Central memory CD8-positive, alpha-beta T cell (primary cell): Measurements from ENCODE around the gene NEIL1.
A peak's percentile ranks its signal among the peaks of the same experiment; 100 is the strongest.
"Not testable (repeated sequence)": the region's sequence is repeated elsewhere in the genome, so short reads cannot be mapped to it uniquely, and the experiment has no call there.

Experiments used
- ATAC-seq: fragments of 150-1000 bp; cut with Tn5 transposase; replicated peaks from 2 replicates; pipeline ENCODE4 v1.10.0; 2022; ENCODE audit warnings: mild to moderate bottlenecking, moderate FRiP score, moderate number of reproducible peaks; ENCODE audit not compliant: poor library complexity, severe bottlenecking; ENCODE audit errors: extremely low read depth
- DNase-seq, 2 donors: peaks; one replicate each; pipeline ENCODE4 v3.0.0; 2021; ENCODE audit warnings: low spot score in 2 of 2
- H3K27ac Mint-ChIP-seq: one replicate; pipeline ENCODE4 v1.8.0; 2022; ENCODE audit warnings: low read depth, mild to moderate bottlenecking, moderate library complexity, mixed read lengths
- H3K27me3 Mint-ChIP-seq: one replicate; pipeline ENCODE4 v1.8.0; 2022; ENCODE audit warnings: mixed read lengths
- H3K36me3 Mint-ChIP-seq: one replicate; pipeline ENCODE4 v1.8.0; 2022; ENCODE audit warnings: mild to moderate bottlenecking, moderate library complexity, mixed read lengths; ENCODE audit not compliant: insufficient read depth
- H3K4me1 Mint-ChIP-seq: one replicate; pipeline ENCODE4 v1.8.0; 2022; ENCODE audit warnings: mixed read lengths
- H3K4me3 Mint-ChIP-seq: one replicate; pipeline ENCODE4 v1.8.0; 2022; ENCODE audit warnings: mild to moderate bottlenecking, moderate library complexity, mixed read lengths
- H3K9me3 Mint-ChIP-seq: one replicate; pipeline ENCODE4 v1.8.0; 2022; ENCODE audit warnings: mixed read lengths

NEIL1 gene

DNA sequence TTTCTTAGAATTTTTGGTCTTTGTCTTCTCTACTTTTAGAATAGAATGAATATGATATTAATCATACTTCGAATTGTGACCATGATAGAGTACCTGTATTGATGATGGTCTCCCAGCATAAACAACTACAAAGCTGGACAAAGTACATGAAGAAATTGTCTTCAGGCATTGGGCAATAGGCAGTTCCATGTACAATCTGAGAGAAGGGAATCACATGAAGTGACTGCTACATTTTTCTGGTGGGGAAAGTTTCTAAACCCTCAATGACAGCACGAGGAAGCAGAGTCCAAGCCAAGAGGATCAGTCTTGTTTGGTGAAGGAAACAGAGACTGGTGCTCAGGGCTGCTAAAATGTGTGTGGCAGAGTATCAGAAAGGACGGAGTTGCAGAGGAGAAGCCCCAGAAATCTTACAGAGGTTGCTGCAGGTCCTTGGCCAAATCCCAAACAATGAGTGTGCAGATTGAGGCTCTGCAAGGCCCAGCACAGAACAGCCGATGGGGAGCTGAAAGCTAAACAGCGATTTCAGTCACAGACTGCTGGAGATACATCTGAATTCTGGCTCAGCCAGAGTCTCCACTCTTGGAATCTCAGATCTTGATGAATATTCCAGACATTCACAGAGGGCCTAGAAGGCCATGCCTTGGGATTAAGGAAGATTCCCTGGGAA is 27.5 kb upstream of the NEIL1 start:
- H3K4me3 Mint-ChIP-seq, H3K27ac Mint-ChIP-seq, H3K4me1 Mint-ChIP-seq, DNase-seq, H3K36me3 Mint-ChIP-seq, H3K9me3 Mint-ChIP-seq, ATAC-seq, H3K27me3 Mint-ChIP-seq: not testable (repeated sequence)

DNA sequence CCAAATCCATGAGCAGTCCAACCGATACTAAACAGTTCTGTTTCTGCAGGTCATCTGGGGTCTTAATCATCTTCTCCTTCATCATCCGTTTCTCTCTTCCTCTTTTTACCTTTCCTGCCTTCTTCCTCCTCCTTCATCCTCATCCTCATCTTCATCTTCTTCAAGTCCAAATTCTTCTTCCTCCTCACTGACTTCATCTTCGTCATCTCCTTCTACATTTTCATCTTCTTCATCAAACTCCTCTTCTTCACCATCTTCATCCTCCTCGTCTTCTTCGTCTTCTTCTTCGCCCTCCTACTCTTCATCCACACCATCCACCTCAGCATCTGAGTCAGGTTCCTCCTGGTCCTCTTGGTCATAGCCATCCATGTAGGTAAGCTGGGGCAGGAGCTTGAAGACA is 25.1 kb upstream of the NEIL1 start:
- no peaks in the 10 kb centered on the region for H3K27me3 Mint-ChIP-seq
- ATAC-seq (no peak), DNase-seq (no peak)
- H3K27ac Mint-ChIP-seq: no peak overlapping the region
- H3K36me3 Mint-ChIP-seq: peaks cover 2% of the 10 kb centered on the region
- H3K4me1 Mint-ChIP-seq: no peaks in the 10 kb centered on the region
- H3K9me3 Mint-ChIP-seq: no peaks in the 10 kb centered on the region
- no peak overlapping the region for H3K4me3 Mint-ChIP-seq

DNA sequence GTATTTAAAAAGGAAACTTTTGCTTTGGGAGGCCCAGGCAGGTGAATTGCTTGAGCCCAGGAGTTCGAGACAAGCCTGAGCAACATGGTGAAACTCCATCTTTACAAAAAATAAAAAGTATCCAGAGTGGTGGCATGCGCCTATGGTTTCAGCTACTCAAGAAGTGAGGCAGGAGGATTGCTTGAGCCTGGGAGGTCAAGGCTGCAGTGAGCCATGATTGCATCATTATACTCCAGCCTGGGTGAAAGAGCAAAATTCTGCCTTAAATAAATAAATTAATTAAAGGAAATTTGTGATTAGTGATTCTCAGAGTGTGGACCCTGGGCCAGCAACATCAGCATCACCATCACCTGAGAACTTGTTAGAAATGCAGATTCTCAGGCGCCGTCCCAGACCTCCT is 20.9 kb upstream of the NEIL1 start:
- ATAC-seq: no peak
- DNase-seq: no peak
- Mint-ChIP-seq H3K27me3 (no peaks in the 10 kb centered on the region), H3K27ac (no peak overlapping the region), H3K4me1 (peaks cover 5% of the 10 kb centered on the region), H3K9me3 (no peaks in the 10 kb centered on the region), H3K4me3 (no peak overlapping the region), H3K36me3 (peaks cover 2% of the 10 kb centered on the region)

DNA sequence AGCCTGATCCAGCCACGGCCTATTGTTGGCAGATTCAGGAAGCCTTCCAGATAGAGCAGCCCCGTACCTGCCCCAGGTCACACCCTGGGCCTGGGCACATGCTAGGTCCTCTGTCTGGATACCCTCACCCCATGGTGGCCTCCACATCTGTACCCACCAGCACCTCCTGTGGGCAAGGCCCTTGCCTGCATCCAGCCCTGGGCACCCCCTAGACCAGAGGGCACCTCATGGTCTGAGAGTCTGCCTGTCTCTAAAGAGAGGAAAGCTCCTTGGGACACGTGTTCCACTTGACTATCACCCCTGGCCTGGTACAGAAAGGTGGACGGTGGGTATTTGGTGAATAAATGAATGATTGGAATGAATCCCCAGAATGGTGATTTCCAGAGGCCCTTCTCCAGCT is 19.8 kb upstream of the NEIL1 start:
- H3K36me3 Mint-ChIP-seq: no peaks in the 10 kb centered on the region
- peaks cover 5% of the 10 kb centered on the region for H3K4me1 Mint-ChIP-seq
- H3K27ac Mint-ChIP-seq: no peak overlapping the region
- no peak overlapping the region for H3K4me3 Mint-ChIP-seq
- H3K27me3 Mint-ChIP-seq: no peaks in the 10 kb centered on the region
- no peaks in the 10 kb centered on the region for H3K9me3 Mint-ChIP-seq
- no peak for DNase-seq
- ATAC-seq: no peak

DNA sequence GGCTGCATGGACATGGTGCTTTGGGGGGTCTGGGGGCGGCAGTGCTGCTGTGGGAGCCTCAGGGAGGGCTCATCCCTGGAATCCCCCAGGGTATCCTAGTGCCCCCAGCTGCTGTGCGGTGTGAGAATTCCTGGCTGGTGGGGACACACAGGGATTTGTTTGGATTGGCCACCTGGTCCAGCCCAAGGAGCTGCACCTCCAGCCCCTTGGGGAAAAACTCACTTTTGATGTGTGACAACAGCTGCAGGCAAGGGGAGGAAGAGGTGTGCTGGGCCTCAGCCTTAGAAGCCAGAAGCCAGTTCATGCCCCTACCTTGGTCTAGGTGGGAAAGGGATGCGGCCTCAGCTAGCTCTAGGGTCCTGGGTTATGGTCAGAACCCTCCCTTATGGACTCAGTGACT is 19.3 kb upstream of the NEIL1 start:
- no peak for DNase-seq
- no peak overlapping the region for H3K27ac Mint-ChIP-seq
- no peak for ATAC-seq
- H3K4me3 Mint-ChIP-seq: no peak overlapping the region
- H3K27me3 Mint-ChIP-seq: no peaks in the 10 kb centered on the region
- H3K9me3 Mint-ChIP-seq: no peaks in the 10 kb centered on the region
- no peaks in the 10 kb centered on the region for H3K36me3 Mint-ChIP-seq
- peaks cover 5% of the 10 kb centered on the region for H3K4me1 Mint-ChIP-seq

DNA sequence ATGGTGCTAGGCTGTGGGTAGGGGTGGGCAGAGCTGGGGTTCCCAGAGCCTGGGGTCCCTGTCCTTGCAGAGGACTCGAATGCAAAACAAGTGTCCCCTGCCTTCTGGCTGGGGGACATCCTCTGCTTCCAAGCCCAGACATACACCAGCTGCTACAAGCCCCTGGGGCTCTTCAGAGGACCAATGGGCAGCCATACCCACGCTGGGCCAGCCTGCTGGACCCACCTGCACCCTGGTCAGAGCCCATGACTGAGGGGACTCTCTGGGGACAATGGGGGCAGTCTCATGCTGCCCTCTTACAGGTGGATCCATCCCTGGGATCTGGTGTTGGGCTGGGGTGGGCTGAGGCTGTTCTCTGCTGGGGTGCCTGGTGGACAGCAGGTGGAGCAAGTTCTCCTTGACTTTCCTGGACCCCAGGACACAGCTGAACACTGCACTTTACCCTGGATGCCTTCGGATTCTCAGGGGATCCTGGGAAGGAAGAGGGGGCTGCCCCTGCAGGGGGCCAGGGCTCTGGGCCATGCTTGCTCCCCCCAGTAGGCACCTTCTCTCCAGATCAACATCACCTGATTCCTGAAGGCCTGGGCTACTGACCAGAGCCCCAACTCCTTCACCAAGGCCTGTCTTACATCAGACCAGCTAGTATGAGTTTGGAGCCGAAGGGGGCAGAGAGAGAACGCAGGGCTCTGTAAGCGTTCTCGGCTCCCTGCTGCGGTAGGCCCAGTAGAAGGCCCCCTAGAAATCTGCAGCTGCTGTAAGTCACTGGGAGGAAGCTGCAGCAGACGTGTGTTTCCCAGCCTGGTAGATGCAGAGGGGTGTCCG is 18.1 kb upstream of the NEIL1 start:
- H3K27me3 Mint-ChIP-seq: no peaks in the 10 kb centered on the region
- H3K4me3 Mint-ChIP-seq: no peak overlapping the region
- DNase-seq: no peak
- no peak overlapping the region for H3K27ac Mint-ChIP-seq
- H3K9me3 Mint-ChIP-seq: no peaks in the 10 kb centered on the region
- ATAC-seq: no peak
- H3K4me1 Mint-ChIP-seq: peaks cover 5% of the 10 kb centered on the region
- no peaks in the 10 kb centered on the region for H3K36me3 Mint-ChIP-seq

DNA sequence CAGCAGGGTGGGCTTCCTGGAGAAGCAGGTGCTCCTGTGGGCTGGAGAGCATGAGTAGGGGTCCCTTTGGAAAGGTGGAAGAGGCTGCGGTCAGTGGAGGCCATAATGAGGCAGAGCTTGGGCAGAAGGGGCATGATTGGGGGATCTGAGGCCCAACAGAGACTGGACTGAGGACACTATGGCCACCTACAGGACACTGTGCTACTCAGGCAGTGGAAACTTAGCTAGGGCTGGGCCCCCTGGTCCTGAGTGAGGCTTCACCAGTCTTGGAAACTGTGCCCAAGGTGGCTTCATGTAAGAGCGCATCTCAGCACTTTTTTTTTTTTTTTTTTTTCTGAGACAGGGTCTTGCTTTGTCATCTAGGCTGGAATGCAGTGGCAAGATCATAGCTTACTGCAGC is 17.3 kb upstream of the NEIL1 start:
- H3K27me3 Mint-ChIP-seq: no peaks in the 10 kb centered on the region
- no peak overlapping the region for H3K27ac Mint-ChIP-seq
- DNase-seq: no peak
- H3K4me1 Mint-ChIP-seq: peaks cover 5% of the 10 kb centered on the region
- ATAC-seq: no peak
- H3K4me3 Mint-ChIP-seq: no peak overlapping the region
- H3K36me3 Mint-ChIP-seq: no peaks in the 10 kb centered on the region
- no peaks in the 10 kb centered on the region for H3K9me3 Mint-ChIP-seq

DNA sequence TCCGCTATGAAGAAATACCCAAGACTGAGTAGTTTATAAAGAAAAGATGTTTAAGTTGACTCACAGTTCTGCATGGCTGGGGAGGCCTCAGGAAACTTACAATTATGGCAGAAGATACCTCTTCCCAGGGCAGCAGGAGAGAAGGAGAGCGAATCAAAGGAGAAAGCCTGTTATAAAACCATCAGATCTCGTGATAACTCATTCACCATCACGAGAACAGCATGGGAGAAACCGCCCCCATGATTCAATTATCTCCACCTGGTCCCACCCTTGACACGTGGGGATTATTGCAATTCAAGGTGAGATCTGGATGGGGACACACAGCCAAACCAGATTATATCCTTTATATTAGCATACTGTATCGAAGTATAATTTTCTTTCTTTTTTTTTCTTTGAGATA is 14.7 kb upstream of the NEIL1 start:
- DNase-seq, H3K27me3 Mint-ChIP-seq, H3K36me3 Mint-ChIP-seq, H3K27ac Mint-ChIP-seq, H3K9me3 Mint-ChIP-seq, H3K4me3 Mint-ChIP-seq, ATAC-seq: not testable (repeated sequence)
- peaks cover 24% of the 10 kb centered on the region for H3K4me1 Mint-ChIP-seq

DNA sequence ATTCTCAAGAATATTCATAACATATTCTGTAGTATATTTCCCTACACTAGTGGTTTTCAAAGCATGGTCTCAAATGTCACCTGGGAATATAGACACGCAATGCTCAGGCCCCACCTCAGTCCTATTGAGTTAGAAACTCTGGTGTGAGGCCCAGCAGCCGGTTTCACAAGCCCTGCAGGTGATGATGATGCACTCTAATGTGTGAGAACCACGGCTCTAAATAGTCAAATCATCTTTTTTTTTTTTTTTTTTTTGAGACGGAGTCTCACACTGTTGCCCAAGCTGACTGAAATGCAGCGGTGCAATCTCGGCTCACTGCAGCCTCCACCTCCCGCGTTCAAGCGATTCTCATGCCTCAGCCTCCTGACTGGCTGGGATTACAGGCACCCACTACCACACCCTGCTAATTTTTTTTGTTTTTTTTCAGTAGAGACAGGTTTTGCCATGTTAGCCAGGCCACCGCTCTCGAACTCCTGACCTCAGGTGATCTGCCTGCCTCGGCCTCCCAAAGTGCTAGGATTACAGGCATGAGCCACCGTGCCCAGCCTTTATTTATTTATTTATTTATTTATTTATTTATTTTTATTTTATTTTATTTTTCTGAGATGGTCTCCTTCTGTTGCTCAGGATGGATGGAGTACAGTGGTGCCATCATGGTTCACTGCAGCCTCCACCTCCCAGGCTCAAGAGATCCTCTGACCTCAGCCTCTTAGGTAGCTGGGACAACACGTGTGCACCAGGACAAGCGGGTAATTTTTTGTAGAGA is 13.0 kb upstream of the NEIL1 start:
- DNase-seq, H3K9me3 Mint-ChIP-seq, H3K4me3 Mint-ChIP-seq, H3K36me3 Mint-ChIP-seq, H3K27me3 Mint-ChIP-seq: not testable (repeated sequence)
- Mint-ChIP-seq H3K27ac (peak overlapping the region; percentile 35), H3K4me1 (peaks cover 20% of the 10 kb centered on the region)
- ATAC-seq: peak; percentile 57

DNA sequence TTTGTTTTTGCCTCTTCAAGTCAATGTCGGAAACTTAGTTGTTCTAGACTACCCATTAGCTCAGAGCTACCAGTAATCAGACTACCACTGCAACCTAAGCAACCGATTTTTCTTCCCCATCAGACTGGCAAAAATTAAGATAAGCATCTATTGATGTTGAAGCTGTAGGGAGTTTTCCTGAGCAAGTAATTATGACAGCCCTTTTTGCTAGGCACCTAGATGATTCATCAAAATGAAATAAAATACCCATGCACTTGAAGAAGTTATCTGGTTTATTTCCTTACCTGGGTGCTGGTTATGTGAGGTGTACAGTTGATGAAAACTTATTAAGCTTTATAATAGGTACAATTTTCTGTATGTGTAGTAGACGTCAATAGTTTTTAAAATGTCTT is 11.5 kb upstream of the NEIL1 start:
- Mint-ChIP-seq H3K36me3 (peaks cover 10% of the 10 kb centered on the region), H3K4me1 (peaks cover 20% of the 10 kb centered on the region), H3K27ac (peak overlapping the region; percentile 96), H3K27me3 (no peaks in the 10 kb centered on the region), H3K9me3 (no peaks in the 10 kb centered on the region), H3K4me3 (peak overlapping the region; percentile 89)
- DNase-seq: no peak
- ATAC-seq: no peak

DNA sequence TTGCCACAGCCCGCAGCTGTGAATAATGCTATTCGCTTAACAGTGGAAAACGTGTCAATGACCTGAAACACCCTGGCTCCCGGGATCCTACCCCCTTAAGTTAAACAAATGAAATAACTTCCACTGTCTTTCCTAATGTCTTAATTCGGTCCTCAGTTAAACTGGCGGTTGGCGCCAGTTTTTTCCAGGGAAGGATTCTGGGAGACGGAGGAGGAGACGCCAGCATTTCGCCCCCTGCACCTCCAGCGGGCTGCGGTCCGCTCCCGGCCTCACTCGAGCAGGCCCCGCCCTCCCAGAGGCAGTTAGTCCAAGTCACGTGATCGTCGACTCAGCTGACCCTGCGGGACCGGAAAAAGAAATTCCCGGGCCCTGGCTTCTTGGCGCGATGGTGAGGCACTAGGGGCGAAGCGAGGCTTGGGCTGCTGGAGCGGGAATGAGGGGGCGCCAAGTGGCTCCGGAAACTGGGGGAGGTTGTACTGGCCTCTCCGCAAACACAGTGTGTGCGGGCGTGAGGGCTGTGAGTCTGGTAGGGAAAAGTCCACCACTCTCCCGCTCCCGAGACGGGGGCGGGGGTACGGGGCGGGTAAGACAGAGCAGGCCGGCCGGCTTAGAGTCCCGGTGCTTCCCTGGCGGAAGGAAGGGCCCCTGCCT is 11.0 kb upstream of the NEIL1 start, which contains the start of gene COMMD4:
TSS of gene COMMD4 (plus strand) at position 359 of the 651 bp plus-strand sequence. CDS start at position 386, 27 bp downstream.
- Mint-ChIP-seq H3K27me3 (no peaks in the 10 kb centered on the region), H3K4me1 (peaks cover 20% of the 10 kb centered on the region), H3K9me3 (no peaks in the 10 kb centered on the region), H3K27ac (peak within 1 kb of the TSS; percentile 96), H3K4me3 (peak within 1 kb of the TSS; percentile 89), H3K36me3 (peaks cover 11% of the 10 kb centered on the region)
- no peak for DNase-seq
- peak; percentile 42 for ATAC-seq

DNA sequence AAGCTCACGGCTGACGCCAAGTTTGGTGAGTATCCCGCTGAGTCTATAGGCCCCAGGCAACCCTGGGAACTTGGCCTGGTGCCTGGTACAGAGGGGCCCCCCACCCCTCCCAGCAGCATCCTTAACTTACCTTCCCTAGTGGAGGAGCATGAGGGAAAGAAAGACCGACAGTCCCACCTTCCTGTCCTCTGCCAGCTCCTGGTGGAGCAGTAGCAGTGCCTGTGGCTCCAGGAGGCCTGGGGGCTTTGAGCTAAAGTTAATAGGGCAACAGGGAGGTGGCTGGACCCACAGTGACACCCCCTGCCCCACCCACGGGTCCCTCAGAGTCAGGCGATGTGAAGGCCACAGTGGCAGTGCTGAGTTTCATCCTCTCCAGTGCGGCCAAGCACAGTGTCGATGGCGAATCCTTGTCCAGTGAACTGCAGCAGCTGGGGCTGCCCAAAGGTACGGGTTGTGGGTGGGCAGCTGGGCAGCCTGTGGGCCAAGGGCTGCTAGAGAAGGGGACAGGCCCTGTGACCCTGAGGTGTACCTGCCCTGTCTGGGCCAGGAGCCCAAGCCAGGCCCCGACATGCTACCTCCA is 8.1 kb upstream of the NEIL1 start:
- H3K27ac Mint-ChIP-seq: peak overlapping the region; percentile 78
- H3K9me3 Mint-ChIP-seq: no peaks in the 10 kb centered on the region
- peaks cover 11% of the 10 kb centered on the region for H3K36me3 Mint-ChIP-seq
- no peak overlapping the region for H3K4me3 Mint-ChIP-seq
- DNase-seq (no peak), ATAC-seq (no peak)
- H3K27me3 Mint-ChIP-seq: no peaks in the 10 kb centered on the region
- peaks cover 20% of the 10 kb centered on the region for H3K4me1 Mint-ChIP-seq
